GM12892 (cell line): Measurements from ENCODE around the gene NFIC.

Source experiments
- POLR2A ChIP-seq: IDR thresholded peaks from 2 replicates; pipeline ENCODE4 v1.6.1; 2011; ENCODE audit warnings: low read depth, low read length, control low read depth
- POLR2AphosphoS5 ChIP-seq: IDR thresholded peaks from 2 replicates; pipeline ENCODE4 v1.6.1; 2011; ENCODE audit warnings: low read depth, low read length, control low read depth
- TAF1 ChIP-seq: IDR thresholded peaks from 2 replicates; pipeline ENCODE4 v1.6.1; 2011; ENCODE audit warnings: low read depth, mild to moderate bottlenecking, control low read depth, low read length, borderline replicate concordance

DNA sequence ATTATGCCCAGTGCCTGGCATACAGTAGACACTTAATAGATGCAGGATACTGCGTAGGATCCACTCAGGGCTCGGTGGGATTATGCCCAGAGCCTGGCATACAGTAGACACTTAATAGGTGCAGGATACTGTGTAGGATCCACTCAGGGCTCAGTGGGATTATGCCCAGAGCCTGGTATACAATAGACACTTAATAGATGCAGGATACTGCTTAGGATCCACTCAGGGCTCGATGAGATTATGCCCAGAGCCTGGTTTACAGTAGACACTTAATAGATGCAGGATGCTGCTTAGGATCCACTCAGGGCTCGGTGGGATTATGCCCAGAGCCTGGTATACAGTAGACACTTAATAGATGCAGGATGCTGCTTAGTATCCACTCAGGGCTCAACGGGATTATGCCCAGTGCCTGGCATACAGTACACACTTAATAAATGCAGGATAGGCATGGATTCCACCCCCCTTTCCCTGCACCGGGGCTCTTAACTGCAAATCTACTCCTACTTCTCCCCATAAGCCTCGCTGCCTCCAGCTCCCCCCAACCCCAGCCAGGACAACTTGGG lies 89.1 kb downstream of the NFIC start:
- TF ChIP-seq TAF1 (no peak), POLR2AphosphoS5 (no peak), POLR2A (no peak)
